Chondrocyte (in vitro differentiated cells): Measurements from ENCODE around the gene CEP55. TPM values are rescaled to one million over a fixed set of nuclear protein-coding genes. Genes with fewer than 3 reads are reported as not detected.

Experiments
- DNase-seq: peaks from one replicate; pipeline ENCODE4 v3.0.0; 2021; ENCODE audit warnings: mixed read lengths, low spot score
- H3K27ac Mint-ChIP-seq: one replicate; pipeline ENCODE4 v1.8.0; 2021; ENCODE audit warnings: mild to moderate bottlenecking, moderate library complexity, mixed read lengths; ENCODE audit not compliant: unreplicated experiment
- H3K27me3 Mint-ChIP-seq: 2 replicates; pipeline ENCODE4 v1.8.0; 2021; ENCODE audit warnings: low read depth, mixed read lengths
- H3K36me3 Mint-ChIP-seq: 2 replicates; pipeline ENCODE4 v1.8.0; 2021; ENCODE audit warnings: low read depth, mixed read lengths
- H3K4me1 Mint-ChIP-seq: 2 replicates; pipeline ENCODE4 v1.8.0; 2021; ENCODE audit warnings: low read depth, mild to moderate bottlenecking, mixed read lengths
- H3K4me3 Mint-ChIP-seq: one replicate; pipeline ENCODE4 v1.8.0; 2021; ENCODE audit warnings: mild to moderate bottlenecking, moderate library complexity, mixed read lengths; ENCODE audit not compliant: unreplicated experiment
- H3K9me3 Mint-ChIP-seq: 2 replicates; pipeline ENCODE4 v1.8.0; 2021; ENCODE audit warnings: low read depth, mixed read lengths
- CTCF ChIP-seq: fragments of 200-600 bp; sonication (generic); IDR thresholded peaks from 2 replicates; pipeline ENCODE4 v1.5.0; 2021; ENCODE audit warnings: antibody characterized with exemption, mild to moderate bottlenecking, moderate library complexity
- total RNA-seq: library from RNA; stranded (reverse); gene quantifications from 3 replicates; pipeline ENCODE4 v1.2.1, GENCODE V29; 2021

CEP55 gene
- total RNA-seq, 1 donor from 2014 or later = 9.3 TPM

- Mint-ChIP-seq H3K9me3 (no peaks in the 10 kb centered on the region), H3K4me1 (peaks cover 89% of the 10 kb centered on the region), H3K27me3 (no peaks in the 10 kb centered on the region), H3K4me3 (no peak overlapping the region), H3K36me3 (peaks cover 26% of the 10 kb centered on the region), H3K27ac (peak overlapping the region; percentile 90)
- no peak for DNase-seq
- TF ChIP-seq CTCF = no peak
Observed at GRCh38 chr10:93475871-93476270, 20.5 kb upstream of the CEP55 start.

- no peak overlapping the region for H3K4me3 Mint-ChIP-seq
- peaks cover 81% of the 10 kb centered on the region for H3K4me1 Mint-ChIP-seq
- DNase-seq = no peak
- no peaks in the 10 kb centered on the region for H3K9me3 Mint-ChIP-seq
- H3K27me3 Mint-ChIP-seq = no peaks in the 10 kb centered on the region
- H3K27ac Mint-ChIP-seq = peak overlapping the region; percentile 90
- H3K36me3 Mint-ChIP-seq = peaks cover 24% of the 10 kb centered on the region
- no peak for TF ChIP-seq CTCF
Observed at GRCh38 chr10:93476756-93477155, 19.7 kb upstream of the CEP55 start.

DNA sequence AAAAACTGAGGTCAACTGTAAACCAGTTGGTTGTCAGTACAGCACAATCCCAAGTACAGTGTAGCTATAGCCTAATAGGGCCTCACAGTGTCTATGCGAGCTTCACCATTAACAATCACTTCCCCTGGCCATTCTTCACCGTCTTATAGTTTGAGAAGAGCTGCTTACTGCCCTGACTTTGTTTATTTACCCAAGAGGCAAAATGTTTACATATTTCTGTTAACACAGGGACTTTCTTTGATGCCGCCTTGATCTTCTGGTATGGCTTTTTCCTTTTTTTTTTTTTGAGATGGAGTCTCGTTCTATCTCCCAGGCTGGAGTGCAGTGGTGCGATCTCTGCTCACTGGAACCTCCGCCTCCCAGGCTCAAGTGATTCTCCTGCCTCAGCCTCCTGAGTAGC, 17.5 kb upstream of the CEP55 start:
- H3K9me3 Mint-ChIP-seq = no peaks in the 10 kb centered on the region
- H3K4me3 Mint-ChIP-seq = peak overlapping the region; percentile 91
- H3K27ac Mint-ChIP-seq = peak overlapping the region; percentile 84
- peaks cover 73% of the 10 kb centered on the region for H3K4me1 Mint-ChIP-seq
- no peak for TF ChIP-seq CTCF
- no peaks in the 10 kb centered on the region for H3K27me3 Mint-ChIP-seq
- peaks cover 21% of the 10 kb centered on the region for H3K36me3 Mint-ChIP-seq
- no peak for DNase-seq

DNA sequence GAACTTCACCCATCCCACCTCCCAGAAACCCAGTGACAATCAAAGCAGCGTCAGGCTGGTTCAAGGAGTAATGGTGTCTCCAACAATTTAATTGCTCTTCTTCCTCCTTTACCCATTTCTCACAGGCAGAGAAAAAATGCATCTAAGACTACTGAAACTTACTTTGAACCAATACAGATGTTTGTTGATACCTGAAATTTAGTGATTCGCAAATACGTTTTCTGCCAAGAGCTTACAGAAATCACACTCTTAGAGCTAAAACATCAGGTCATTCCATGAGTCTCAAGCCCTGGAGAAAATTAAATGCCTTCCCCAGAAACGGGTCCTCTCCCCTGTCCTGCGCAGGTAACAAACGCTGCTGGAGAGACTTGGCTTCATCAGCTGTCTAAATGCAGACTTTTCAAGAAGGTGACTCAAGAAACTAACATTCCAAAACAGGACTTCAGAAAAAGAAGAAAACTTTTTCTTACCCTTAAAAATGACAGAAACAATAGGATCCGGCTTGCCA, 14.7 kb upstream of the CEP55 start:
- Mint-ChIP-seq H3K9me3 (no peaks in the 10 kb centered on the region), H3K4me3 (peak overlapping the region; percentile 91), H3K36me3 (peaks cover 13% of the 10 kb centered on the region), H3K27ac (peak overlapping the region; percentile 99), H3K4me1 (peaks cover 70% of the 10 kb centered on the region), H3K27me3 (no peaks in the 10 kb centered on the region)
- no peak for DNase-seq
- TF ChIP-seq CTCF = no peak

DNA sequence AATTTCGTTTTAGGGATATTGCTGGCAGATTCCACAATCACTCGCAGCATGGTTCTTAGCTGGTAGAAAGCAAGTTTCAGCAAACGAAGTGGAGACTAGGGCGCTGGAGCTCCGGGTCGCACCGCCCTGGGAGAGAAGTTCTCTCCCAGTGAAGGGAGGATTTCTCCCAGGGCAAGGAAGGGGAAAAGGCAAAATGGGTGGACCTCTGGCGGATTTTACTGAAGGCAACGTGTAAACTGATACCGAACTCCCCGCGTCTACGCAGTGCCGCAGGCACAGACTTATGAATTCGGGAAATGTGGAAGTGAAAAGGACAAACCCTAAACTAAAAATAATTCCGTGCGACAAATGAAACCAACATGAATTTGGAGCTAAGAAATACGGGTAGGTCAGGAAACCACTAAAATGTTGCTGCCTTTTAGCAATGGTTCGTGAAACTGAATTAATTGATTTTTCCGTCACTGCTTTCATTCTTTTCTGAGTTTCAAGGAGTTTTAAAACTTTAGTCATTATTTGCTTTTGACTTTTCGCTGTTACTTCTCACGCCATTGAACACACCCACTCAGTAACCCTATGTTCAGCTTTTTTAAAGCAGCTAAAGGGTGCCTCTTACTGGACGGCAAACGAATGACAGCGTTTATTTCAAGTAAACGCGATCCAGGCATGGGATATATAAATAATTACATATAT, 14.1 kb upstream of the CEP55 start, which contains the start of gene MYOF:
Gene MYOF (minus strand): TSS at position 190 of the 690 bp plus-strand sequence. CDS start 140 bp downstream, at position 50.
- Mint-ChIP-seq H3K9me3 (no peaks in the 10 kb centered on the region), H3K4me3 (peak within 1 kb of the TSS; percentile 91), H3K27ac (peak within 1 kb of the TSS; percentile 99), H3K4me1 (peaks cover 66% of the 10 kb centered on the region), H3K36me3 (peaks cover 9% of the 10 kb centered on the region), H3K27me3 (no peaks in the 10 kb centered on the region)
- peak; percentile 88 for TF ChIP-seq CTCF
- no peak for DNase-seq
